HG03460 (cell line): ENCODE data around the gene CCDC167.

ENCODE experiments used
- ATAC-seq: cut with Tn5 transposase; IDR thresholded peaks from one replicate; pipeline ENCODE4 v1.9.1; 2021; ENCODE audit not compliant: unreplicated experiment

The CCDC167 gene

DNA sequence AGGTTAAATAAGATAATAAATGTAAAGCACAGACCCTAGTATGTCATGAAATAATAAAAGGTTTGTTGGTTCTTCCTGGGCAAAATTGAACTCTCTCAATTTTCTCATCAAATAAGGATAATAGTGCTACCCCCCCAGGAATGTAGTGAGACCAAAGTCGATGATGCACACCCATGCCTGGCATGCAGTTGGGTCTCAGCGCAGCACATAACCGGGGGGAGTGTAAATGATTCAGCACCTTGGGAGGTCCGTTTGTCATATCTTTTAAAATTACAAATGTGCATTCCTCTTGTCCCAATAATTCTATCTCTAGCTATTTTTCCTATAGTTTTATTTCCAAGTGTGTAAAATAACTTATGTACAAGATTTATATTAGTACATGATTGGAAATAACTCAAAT lies 31.3 kb upstream of the CCDC167 start:
- no peak for ATAC-seq

DNA sequence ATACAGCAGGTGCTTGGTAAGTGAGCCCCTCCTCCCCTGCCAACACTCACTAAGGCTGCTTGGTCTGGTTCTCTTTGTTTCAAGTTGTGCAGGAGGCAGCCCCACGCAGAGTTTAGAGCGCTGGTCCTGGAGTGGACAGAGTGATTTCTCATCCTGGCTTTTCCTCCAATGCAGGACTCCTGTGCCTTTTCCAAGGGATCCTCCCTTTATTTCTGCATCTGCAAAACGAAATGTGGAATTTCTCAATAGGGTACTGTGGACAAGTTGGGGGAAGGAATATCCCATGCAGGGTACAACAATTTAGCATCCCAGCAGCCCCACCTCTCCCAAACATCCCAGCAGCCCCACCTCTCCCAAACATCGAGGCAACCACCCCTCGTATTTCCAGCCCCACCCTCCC lies 30.6 kb upstream of the CCDC167 start:
- no peak for ATAC-seq

DNA sequence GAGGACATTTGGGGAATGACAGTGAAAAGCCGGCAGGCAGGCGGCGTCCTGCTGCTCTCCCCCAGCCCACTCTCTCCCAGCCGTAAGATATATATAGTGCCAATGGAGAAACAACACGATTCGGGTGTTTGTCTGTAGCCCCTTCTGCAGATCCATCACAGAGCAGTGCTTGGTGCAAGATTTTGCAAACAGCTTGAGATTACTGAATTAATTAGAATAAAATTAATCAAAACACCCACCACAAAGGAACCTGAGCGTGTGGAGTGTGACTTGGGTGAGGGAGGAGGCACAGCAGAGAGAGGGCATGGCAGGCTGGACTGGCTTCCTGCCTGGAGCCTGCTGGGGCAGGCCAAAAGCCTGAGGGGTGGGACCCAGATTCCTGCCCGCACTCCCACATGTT lies 28.8 kb upstream of the CCDC167 start:
- ATAC-seq, result no peak

DNA sequence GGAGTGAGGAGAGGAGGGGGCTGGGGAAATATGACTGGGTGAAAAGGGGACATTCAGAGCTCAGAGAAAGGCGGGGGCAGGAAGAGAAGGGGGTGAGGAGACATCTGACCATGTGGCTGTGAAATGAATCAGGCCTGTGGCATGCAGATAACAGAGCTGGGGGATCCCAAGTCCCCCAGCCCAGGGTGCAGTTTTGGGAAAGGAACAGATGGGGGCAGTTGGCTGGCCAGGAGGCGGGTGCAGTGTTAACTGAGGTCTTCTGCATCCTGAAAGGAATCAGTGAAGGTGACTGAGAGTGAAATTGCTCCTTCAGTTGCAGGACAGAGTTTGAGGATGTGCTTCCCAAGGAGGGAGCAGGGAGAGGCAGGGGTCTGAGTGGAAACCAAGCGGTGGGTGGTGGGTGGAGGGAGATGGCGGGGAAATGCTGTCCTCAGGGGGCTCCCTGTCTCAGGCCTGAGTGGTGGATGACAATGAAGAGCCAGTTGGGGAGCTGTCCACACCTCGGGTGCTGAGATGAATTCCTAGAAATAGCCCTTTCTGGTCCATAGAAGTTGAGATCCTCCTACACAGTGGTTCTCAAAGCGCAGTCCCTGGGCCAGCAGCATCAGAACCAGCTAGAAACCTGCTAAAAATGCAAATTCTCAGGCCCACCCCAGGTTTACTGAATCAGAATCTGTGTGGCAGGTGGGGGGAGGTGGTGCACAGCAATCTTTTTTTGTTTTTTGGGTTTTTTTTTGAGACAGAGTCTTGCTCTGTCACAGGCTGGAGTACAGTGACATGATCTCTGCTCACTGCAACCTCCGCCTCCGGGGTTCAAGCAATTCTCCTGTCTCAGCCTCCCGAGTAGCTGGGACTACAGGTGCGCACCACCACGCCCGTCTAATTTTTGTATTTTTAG lies 26.0 kb upstream of the CCDC167 start:
- no peak for ATAC-seq

DNA sequence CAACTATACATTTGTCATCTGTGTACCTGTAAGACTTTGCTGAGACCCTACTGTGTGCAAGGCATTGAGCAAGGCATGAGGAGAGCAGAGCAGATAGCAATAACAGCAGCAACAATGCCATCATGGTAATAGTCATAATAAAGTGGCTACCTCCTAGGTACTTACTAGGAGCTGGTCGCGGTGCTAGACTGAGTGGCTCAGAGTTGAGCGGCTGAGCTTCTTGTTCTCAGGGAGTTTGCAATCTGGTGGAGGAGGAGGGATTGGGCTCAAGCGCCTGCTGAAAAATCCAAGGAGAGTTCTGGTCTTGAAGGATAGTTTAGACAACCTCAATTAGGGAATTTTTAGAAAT lies 25.3 kb upstream of the CCDC167 start:
- no peak for ATAC-seq

DNA sequence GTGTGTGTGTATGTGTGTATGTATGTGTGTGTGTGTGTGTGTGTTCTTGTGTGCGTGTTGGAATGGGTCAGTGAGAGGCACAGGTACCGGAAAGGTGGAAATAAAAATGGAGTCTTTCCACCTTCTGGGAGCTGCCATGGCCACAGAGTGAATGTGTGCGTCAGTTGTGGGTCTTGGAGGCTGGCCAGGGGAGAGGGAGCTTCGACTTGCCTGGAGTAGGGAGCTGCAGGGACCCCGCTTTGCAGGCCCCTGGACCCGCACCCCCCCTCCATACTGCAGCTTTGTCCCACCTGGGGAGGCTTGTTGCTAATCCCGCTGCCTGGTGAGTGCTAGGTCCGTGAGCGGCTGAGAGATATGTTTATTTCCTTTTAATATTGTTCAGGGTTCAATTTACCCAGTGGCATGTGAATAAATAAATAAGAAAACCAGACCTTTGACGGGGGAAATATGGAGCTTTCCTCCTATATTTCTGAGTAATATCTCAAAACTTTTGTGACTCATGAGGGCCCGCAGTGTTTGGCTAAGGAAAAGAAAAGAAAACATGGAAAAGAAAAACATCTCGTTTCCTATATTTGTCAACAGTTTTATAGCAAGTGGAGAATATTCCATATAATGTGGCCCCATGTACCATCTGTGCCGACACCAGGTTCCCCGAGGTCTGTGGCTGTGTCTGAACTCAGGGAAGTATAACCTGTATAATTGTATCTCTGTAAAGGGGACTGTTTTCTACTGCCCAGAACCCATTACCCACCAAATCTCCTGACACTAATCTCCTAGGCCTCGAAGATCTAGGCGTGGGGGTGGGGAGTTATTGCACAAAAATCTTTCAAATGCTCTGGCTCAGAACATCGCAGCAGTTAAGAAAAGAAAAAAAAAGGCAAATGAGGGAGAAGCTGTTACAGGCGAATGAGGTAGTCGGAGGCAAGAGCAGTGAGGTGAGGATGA lies 24.6 kb upstream of the CCDC167 start:
- no peak for ATAC-seq

DNA sequence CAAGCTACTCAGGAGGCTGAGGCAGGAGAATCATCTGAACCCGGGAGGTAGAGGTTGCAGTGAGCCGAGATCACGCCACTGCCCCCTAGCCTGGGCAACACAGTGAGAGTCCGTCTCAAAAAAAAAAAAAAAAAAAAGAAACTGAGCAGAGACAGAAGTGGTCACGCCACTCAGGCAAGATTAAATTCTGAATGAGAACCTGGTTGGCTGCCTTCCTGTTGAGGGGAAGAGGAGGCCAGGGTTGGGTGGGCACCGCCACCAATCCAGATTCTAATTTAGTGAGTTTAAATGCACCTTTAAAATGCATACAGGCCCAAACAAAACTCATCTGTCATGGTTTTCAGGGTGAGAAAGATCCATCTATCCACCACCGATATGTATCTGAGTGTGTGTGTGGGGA lies 23.7 kb upstream of the CCDC167 start:
- ATAC-seq, result no peak

DNA sequence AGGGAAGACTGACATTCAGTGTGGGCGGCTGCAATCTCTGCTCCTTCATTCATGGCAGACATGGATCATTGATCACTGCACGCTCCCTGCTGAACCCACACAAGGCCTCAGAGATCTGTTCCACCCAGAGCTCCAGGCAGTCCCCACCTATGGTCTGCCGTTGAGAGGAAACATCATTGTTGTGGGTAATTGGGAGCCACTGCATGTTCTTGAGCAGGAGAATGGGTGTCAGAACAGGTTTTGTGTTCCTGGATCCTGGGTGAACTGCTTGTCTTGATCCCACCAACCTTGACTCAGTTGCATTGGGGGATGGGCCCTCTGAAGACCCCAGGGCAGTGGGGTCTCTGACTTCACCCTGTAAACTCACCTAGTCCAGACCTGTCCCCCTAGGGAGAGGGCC lies 23.1 kb upstream of the CCDC167 start:
- no peak for ATAC-seq

DNA sequence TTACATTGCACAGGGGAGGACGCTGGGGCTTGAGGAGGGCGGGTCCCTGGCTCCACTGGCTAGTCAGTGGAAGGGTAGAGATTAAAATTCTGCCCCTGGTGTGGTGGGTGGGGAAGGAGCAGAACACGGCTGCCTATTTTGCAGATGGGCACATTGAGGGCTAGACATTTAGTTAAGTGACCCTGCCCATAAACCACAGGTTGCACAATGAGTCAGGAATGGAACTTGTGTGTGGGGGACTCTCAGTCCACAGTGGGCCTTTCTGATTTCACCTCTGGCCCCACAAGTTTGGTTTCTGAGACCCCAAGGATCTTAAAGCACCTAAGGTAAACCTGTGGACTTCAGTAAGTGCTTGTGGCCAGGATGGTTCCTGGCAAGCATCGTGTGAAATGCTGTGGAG lies 22.0 kb upstream of the CCDC167 start:
- ATAC-seq, result no peak

DNA sequence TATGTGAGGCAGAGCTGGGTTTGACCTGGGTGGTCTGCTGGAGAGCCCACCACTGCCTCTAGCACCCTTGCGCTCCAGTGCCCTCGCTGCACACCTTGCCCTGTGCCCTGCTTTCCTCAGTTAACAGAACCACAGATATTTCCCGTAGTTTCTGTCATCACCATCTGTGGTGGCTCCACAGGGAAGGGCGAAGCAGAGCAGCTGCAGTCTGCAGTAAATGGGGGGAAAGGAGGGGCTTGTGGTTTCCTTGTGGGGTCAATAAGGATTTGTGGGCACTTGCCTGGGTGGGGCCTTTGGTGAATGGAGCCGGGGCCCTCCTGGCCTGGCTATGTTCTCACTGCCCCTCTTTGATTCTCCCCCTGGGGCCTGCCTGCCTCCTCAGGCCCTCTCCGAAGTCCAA lies 21.2 kb upstream of the CCDC167 start:
- ATAC-seq, result no peak

DNA sequence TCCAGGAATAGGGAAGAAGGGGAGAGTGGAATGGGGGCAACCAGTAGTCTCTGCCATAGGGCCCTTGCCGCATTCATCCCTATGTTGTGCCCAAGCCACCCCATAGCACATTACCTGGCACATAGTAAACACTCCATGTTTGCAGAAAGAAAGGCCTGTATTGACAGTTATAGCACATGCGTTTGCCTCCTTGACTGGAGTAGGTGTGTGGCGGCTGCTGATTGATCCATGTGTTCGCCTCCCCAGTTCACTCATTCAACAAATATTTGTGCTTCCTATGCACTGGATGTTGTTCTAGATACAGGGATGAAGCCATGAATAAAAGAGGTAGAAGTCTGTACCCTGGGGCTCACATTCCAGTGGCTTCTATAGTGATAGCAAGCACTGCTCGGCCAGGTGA lies 19.8 kb upstream of the CCDC167 start:
- ATAC-seq, result no peak

DNA sequence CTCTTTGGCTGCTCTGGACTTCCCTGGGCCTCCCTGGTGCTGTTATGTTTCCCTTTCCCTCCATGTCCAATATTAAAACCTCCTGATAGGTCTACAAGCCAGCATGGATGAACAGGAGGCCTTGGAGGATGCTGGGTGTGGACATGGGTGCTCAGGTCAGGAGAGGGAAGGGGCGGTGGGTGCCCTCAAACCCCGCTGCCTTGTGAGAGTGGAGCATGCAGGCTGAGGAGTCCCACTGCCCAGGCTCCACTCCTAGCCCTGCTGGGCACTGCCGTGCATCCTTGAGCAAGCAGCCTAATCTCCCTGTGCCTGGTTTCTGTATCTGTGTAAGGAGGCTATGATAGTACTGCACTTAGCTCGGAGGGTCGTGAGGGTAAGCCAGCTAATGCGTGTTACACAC lies 18.4 kb upstream of the CCDC167 start:
- no peak for ATAC-seq

DNA sequence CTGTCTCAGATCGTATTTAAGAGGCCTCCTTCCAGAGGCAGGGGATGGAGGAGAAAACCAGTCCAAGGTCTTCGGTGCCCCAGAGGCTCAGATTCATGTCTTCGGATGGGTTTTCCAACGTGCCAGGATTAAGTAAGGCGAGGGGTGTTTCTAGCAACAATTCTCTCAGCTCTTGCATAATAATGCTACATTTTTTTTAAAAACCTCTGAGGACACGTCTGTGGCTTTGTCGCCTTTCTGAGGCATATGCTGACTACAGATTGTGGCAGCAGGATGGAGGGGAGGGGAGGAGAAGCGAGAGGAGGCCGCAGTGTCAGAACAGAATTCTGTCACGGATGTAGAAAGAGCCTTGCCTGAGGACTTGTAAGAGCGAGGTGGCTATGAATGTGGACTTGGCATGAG lies 17.7 kb upstream of the CCDC167 start:
- ATAC-seq, result no peak

DNA sequence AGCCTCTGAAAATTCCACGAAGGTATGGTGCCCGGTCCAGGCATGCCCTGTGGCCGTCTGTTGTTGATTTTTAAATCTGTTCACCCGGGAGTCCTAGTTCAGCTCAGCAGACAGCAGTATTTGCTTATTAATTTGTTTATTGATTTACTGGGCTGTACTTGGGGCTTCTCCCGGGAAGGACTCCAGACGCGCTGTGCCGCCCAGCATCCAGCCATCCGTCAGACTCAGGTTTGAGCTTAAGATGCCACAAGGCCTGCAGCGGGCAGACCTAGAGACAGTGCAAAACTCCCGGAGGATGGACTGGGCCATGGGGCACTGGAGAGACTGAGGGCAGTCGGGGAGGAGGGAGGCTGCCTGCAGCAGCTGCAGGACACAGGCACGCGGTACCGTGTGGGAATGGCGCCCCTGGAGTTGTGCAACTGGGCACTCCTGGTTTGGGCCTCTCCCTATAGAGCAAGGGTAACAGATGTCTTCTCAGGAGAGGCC lies 17.3 kb upstream of the CCDC167 start:
- ATAC-seq, result no peak

DNA sequence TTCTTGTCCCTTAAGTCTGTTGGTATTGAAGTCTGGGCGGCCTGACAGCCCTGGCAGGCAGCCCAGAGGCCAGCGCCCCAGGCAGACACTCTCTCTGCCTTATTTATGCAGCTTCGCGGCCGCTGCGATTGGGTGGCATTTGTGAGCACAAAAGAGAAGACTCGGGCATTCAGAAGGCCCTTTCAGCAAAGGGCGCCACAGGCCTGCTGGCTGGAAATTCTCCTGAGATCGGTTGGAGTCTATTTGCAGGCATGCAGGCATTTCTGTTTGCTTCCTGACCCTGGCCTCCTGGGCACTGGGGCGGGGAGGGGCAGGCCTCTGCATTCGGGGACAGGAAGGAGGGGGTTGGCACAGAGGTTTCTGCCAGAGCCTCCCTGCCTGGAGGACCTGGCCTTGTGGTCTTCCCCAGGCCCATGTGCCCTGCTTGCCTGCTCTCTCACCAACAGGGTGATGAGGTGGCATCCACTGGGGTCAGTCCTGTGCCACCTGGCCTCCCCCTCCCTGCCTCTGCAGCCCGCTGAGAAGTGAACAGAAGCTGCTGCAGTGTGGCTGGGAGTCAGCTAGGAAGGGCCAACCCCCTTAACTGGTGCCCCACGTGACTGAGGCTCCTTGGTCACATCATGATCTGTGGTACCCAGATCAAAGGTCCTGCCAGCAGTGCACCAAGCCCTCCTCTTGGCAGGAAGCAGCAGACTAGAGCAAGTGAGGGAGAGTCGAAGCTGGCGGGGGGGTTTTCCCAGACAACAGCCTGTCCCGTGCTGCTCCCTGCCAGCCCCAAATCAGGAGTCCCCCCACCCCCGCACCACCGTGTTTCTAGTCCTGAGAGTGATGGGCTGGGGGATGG lies 16.6 kb upstream of the CCDC167 start:
- ATAC-seq, result peak; percentile 66

DNA sequence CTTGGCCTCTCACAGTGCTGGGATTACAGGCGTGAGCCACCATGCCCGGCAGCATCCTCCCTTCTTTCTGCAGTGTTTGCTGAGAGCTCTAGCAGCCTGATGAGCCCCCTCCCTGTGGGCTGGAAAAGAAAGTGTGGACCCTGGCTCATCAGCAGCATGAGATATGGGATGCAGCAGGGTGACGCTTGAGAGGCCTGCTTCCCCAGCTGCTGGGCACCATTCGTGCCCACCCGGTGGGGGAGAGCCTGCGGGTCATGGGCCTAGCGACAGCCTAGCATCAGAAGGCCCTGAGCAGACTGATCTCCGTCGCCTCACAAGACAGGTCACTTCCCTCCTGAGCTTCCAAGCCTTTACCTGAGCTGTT lies 16.0 kb upstream of the CCDC167 start:
- no peak for ATAC-seq

DNA sequence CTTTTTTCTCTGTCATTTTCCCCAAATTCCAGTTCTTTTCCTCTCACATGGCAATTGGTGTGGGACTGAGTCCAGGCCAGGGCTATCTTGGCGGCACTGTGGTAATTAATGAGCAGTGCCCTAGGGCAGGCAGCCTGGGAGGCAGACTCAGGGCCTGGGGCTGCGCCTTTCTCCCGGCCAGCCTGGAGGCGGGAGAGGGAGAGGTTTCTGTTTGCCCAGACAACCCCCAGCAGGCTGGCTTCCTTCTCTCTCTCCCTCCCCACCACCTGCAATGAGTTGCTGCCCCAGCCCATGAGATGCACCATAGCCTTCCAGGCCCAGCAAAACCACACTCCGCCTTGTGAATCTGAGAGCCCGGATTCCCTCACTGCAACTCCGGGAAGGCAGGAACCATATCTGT lies 15.1 kb upstream of the CCDC167 start:
- no peak for ATAC-seq

DNA sequence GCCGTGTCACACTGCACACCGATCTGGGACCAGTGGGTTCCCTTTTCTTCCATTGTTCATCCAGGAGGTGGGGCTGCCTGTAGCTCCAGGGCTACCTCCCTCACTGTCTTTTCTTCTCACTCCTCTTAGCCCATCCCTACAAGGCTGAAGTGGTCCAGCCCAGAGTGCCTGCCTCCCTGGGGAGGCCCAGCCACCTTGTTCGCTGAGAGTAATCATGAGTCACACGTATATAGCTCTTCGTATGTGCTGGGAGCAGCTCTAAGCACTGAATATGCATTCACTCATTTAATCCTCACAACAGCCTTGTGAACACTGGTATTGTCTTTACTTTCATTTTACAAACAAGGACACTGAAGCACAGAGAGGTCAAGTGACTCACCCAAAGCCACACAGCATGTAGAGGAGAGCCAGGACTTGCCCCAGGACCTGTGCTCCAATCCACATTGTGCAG lies 14.7 kb upstream of the CCDC167 start:
- no peak for ATAC-seq

DNA sequence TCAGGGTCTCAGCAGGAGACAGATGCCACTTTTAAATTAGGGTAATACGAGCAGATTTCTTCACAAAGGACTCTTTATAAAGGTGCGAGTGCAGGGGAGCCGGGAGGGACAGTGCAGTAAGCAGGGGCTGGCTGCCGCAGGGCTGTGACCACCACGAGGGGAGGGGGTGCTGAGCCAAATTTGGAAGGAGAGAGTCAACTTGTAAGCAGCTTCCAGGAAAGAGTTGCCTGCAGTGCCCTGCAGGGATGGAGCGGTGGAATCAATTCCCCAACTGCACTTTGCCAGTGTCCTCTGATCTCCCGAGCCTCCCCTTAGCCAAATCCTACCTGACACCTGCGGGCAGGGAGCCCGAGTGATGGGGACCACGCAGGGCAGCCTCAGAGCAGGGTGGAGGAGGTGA lies 13.9 kb upstream of the CCDC167 start:
- no peak for ATAC-seq

DNA sequence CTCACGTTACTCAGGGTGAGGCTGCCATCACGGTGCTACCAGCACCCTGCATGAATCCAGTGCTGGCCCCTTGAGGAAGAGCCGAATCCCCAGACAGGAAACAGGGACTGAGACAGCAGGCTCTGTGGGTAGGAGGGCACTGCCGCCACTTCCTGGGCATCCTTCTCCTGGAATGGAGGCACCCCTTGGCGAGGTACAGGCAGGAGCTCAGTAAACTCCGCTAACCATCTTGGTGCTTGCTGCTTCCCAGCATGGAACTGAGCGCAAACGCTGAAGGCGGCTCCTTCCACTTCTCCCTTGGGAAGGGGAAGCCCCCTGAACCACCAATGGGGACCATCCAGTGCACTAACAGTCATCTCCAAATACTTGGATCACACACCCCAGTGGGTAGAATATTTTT lies 13.5 kb upstream of the CCDC167 start:
- no peak for ATAC-seq

DNA sequence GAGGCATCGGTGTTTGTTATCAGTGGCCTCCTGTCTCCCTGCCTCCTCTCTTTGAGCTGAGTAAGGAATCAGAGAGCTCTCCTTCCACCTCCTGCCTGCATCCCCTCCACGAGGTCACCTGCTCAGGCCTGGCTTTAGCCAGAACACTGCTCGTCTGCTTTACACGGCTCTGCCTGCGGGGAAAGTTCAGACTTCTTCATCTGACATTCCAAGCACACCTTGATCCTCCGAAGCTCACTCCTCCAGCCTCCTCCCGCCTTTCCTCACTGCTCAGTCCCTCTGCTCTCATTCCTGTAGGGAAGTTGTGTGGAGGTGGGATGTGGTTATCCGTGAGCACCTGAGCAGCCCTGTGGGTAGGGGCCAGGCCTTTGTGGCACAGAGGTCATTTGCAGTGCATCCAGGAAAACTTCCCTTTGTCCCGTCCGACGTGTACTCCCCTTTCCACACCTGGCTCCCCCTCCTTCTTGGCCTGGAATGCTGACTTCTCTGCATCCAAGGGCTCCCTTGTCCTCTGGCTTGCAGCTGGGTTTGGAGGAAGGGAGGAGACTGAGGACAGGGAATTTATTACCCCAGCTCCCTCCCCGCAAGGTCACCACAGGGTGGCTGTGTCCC lies 12.8 kb upstream of the CCDC167 start:
- no peak for ATAC-seq
